HEK293T (cell line): Measurements from ENCODE around the gene GSC.

ENCODE experiments used
- ARNT ChIP-seq: fragments of 450-650 bp; IDR thresholded peaks from 2 replicates; pipeline ENCODE4 v1.6.1; 2017; ENCODE audit warnings: mild to moderate bottlenecking
- BHLHE40 ChIP-seq: fragments of 450-650 bp; IDR thresholded peaks from 2 replicates; pipeline ENCODE4 v1.6.1; 2016; ENCODE audit warnings: mild to moderate bottlenecking, moderate library complexity, borderline replicate concordance
- CTBP1 ChIP-seq: fragments of 450-650 bp; IDR thresholded peaks from 2 replicates; pipeline ENCODE4 v1.6.1; 2016; ENCODE audit warnings: borderline replicate concordance
- FOXA1 ChIP-seq: fragments of 450-650 bp; IDR thresholded peaks from 2 replicates; pipeline ENCODE4 v1.6.1; 2016; ENCODE audit warnings: mild to moderate bottlenecking
- FOXK2 ChIP-seq: fragments of 450-650 bp; IDR thresholded peaks from 2 replicates; pipeline ENCODE4 v1.6.1; 2016; ENCODE audit warnings: mild to moderate bottlenecking
- FOXM1 ChIP-seq: fragments of 450-650 bp; IDR thresholded peaks from 2 replicates; pipeline ENCODE4 v1.6.1; 2017; ENCODE audit warnings: mild to moderate bottlenecking, borderline replicate concordance
- HDGF ChIP-seq: fragments of 450-650 bp; IDR thresholded peaks from 2 replicates; pipeline ENCODE4 v1.6.1; 2017; ENCODE audit warnings: antibody characterized with exemption, borderline replicate concordance
- L3MBTL2 ChIP-seq: fragments of 450-650 bp; conservative IDR thresholded peaks from 2 replicates; pipeline ENCODE4 v1.6.1; 2016; ENCODE audit warnings: mild to moderate bottlenecking
- NFRKB ChIP-seq: fragments of 450-650 bp; IDR thresholded peaks from 2 replicates; pipeline ENCODE4 v1.6.1; 2016; ENCODE audit warnings: mild to moderate bottlenecking, moderate library complexity
- SP1 ChIP-seq: fragments of 450-650 bp; IDR thresholded peaks from 2 replicates; pipeline ENCODE4 v1.6.1; 2017
- SUZ12 ChIP-seq: fragments of 450-650 bp; IDR thresholded peaks from 2 replicates; pipeline ENCODE4 v1.6.1; 2016; ENCODE audit warnings: mild to moderate bottlenecking
- TARDBP ChIP-seq: fragments of 450-650 bp; IDR thresholded peaks from 2 replicates; pipeline ENCODE4 v1.6.1; 2016
- ZNF384 ChIP-seq: fragments of 450-650 bp; IDR thresholded peaks from 2 replicates; pipeline ENCODE4 v1.6.1; 2016
- TF ChIP-seq, protein P1 (sequence below): fragments of 450-650 bp; IDR thresholded peaks from 2 replicates; pipeline ENCODE4 v1.6.1; 2016

DNA sequence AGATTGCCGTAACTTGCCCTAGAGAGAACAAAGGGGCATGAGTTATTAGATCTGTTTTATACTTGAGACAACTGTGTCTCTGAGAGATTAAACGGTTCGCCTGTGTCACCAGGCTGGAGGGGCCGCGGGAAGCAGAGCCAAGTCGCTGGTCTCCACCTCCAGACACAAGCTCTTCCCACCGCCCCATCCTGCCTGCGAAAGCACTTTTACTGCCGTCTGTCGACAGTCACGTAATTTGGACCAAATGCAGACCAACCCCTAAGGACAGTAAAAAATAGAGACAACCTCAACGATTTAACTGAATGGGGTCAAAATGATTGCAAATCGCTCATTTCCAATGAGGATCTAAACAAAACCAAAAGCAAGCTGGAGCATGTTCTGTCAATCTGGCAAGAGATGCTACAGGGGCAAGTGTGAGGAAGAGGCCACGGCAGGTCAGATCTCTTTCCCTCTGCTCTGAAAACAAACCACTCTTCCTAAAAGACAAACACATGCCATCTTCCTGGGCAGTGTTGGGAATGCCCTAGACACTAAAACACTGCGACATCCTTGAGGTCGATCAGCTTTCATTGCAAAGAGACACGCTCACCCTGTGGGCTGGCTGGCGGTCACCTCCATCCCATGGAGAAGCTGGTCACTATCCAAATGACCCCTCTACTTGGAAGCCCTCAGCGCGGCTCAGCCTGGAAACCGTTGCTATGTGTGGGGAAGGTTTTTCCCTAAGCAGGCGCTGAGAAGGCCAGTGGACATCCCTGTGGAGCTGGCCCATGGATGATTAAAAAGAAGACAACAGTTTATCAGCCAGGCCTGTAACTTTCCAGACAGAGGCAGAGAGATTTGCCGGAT is 17.1 kb downstream of the GSC start:
- TF ChIP-seq, protein P1, sequence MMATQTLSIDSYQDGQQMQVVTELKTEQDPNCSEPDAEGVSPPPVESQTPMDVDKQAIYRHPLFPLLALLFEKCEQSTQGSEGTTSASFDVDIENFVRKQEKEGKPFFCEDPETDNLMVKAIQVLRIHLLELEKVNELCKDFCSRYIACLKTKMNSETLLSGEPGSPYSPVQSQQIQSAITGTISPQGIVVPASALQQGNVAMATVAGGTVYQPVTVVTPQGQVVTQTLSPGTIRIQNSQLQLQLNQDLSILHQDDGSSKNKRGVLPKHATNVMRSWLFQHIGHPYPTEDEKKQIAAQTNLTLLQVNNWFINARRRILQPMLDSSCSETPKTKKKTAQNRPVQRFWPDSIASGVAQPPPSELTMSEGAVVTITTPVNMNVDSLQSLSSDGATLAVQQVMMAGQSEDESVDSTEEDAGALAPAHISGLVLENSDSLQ = no peak
- TF ChIP-seq SP1 = no peak
- no peak for TF ChIP-seq FOXK2
- TF ChIP-seq BHLHE40 = no peak
- TF ChIP-seq CTBP1 = no peak
- no peak for TF ChIP-seq L3MBTL2
- no peak for TF ChIP-seq ARNT
- TF ChIP-seq SUZ12 = no peak
- no peak for TF ChIP-seq FOXA1
- no peak for TF ChIP-seq HDGF
- no peak for TF ChIP-seq FOXM1
- no peak for TF ChIP-seq TARDBP
- no peak for TF ChIP-seq ZNF384
- no peak for TF ChIP-seq NFRKB
